ENCODE results near the gene PARD3.

- TF ChIP-seq REST (IDR thresholded peaks at IDR 0.05; ENCODE audit: insufficient read depth in 1 of 2, low read depth in 2 of 2, low read length in 2 of 2) = no peak
- no peak for TF ChIP-seq SIN3A (IDR thresholded peaks at IDR 0.05; ENCODE audit: borderline replicate concordance, insufficient read depth, low read length)
Observed at GRCh38 chr10:34655286-34656170, 159.6 kb downstream of the PARD3 start.
